NCI-H526 (cell line): Measurements from ENCODE around the gene USP38.
"Not testable (repeated sequence)": the region's sequence is repeated elsewhere in the genome, so short reads cannot be mapped to it uniquely, and the experiment has no call there.

Experiments used
- DNase-seq, 2 experiments: peaks; one replicate each; lab custom pipeline; 2025; lab: John Stamatoyannopoulos, UW

USP38 gene, protein sequence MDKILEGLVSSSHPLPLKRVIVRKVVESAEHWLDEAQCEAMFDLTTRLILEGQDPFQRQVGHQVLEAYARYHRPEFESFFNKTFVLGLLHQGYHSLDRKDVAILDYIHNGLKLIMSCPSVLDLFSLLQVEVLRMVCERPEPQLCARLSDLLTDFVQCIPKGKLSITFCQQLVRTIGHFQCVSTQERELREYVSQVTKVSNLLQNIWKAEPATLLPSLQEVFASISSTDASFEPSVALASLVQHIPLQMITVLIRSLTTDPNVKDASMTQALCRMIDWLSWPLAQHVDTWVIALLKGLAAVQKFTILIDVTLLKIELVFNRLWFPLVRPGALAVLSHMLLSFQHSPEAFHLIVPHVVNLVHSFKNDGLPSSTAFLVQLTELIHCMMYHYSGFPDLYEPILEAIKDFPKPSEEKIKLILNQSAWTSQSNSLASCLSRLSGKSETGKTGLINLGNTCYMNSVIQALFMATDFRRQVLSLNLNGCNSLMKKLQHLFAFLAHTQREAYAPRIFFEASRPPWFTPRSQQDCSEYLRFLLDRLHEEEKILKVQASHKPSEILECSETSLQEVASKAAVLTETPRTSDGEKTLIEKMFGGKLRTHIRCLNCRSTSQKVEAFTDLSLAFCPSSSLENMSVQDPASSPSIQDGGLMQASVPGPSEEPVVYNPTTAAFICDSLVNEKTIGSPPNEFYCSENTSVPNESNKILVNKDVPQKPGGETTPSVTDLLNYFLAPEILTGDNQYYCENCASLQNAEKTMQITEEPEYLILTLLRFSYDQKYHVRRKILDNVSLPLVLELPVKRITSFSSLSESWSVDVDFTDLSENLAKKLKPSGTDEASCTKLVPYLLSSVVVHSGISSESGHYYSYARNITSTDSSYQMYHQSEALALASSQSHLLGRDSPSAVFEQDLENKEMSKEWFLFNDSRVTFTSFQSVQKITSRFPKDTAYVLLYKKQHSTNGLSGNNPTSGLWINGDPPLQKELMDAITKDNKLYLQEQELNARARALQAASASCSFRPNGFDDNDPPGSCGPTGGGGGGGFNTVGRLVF

DNA sequence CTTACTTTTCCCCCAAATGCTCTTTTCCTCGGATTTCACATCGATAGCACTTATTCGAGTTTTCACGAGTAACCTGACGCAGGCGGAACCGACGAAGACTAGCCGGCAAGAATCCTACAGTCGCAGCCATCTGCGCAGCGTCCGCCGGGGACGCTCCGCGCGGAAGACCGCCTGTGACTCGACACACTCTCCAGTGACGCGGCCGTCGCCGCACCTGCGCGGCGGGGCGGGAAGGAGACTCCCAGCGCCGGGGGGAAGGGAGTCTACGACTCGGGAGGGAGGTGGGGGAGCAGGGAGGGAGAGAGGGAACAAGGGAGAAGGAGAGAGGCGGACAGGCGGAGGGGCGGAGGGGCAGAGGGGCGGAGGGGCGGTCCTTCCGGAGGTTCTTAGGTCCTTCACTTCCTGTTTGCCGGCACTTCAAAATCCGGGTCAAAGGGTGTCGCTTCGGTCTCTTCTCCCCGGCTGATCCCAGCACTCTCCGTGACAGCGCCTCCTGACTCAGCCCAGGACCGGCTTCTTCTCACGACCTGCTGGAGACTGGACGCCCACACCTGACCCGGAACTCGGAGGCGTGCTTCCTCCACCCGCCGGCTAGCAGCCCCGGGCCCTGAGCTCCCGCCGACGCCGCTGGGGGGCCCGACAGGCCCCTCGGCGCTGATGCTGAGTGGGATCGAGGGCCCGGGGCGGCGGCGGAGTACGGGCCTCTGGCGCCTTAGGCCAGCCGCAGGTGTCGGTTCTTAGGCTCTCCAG lies at the start of gene USP38:
Gene USP38, plus strand, starts transcription at position 415 of the 750 bp plus-strand sequence. CDS start 534 bp downstream, outside the sequence.
- peak; percentile 98 for DNase-seq

DNA sequence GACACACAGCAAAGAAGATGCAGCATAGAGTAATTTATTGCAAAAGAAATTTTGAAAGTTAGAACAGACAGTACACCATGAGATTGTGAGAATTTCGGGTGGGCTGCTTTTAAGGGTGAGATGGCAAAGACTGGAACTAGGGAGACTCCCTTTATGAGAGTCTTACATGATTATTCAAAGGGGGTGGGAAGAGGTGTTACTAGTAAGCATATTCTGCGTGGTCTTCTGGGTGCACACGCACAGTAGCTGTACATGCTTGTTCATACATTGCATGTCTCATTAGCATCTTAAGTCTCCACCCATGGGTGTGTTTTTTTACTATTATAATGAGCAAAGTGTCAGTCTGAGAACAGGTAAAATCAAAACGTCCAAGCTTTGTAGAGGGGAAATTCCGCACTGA lies 49.4 kb upstream of the USP38 start:
- no peak for DNase-seq

DNA sequence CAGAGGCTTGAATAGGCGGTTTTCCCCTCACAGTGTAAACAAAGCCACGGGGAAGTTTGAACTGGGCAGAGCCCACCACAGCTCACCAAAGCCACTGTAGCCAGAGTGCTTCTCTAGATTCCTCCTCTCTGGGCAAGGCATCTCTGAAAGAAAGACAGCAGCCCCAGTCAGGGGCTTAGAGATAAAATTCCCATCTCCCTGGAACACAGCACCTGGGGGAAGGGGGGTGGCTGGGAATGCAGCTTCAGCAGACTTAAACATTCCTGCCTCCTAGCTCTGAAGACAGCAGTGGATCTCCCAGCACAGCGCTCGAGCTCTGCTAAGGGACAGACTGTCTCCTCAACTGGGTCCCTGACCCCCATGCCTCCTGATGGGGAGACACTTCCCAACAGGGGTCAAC lies 44.0 kb upstream of the USP38 start:
- DNase-seq = no peak

DNA sequence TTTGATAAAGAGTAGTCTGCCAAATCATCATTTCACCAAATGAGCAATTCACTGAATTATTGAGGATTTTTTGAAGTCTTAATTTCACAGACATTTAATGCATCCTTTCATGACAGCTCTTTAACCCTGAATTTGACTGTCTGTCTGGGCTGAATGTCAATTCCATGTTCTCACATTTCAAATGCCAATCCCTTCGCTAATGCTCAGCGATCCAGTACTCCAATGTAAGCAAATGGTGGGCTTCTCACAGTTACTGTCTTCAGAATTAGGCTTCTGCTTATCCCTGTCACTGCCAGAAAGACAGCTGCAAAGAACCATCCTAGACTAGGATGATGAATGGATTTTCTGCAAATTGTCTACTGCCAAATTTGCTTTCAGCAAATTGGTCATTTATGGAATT lies 36.2 kb upstream of the USP38 start:
- DNase-seq = no peak

DNA sequence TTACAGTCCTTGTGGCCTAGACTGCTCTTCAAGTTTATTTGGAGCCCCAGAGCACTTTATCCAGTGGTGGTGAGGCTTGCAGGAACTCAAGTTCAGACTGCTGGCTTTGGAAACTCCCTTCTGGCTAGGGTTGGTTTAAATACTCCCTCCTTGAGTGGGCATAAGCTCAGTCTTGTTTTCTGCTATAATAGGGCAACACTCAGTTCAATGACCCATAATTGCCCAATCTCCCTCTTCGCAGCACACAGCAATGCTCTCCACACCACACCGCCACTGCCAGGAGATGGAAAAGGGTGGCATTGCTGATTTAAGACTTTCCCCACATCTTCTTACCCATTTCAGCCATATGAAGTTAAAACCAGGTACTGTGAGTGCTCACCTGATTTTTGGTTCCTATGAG lies 27.9 kb upstream of the USP38 start:
- DNase-seq = no peak

DNA sequence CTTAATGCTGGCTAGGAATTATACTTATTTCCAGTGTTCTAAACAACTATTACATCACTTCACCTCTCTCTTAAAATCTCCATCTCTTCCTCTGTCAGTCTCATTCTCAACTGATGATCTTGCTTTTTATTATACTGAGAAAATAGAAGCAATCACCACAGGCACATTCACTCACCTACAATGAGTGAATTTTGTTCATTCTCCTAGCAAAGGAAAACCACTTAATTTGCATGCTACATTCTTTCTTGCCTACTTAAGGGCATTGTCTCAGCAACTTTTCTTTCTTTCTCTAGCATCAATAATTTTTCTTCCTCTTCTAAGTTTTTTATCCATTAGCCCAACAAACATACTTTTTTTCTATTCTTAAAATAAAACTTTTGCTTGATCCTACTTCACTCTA lies 21.1 kb upstream of the USP38 start:
- DNase-seq = no peak

DNA sequence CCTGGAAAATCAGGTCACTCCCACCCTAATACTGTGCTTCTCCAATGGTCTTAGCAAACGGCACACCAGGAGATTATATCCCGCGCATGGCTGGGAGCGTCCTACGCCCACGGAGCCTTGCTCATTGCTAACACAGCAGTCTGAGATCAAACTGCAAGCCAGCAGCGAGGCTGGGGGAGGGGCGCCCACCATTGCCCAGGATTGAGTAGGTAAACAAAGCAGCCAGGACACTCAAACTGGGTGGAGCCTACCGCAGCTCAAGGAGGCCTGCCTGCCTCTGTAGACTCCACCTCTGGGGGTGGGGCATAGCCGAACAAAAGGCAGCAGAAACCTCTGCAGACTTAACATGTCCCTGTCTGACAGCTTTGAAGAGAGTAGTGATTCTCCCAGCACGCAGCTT lies 18.0 kb upstream of the USP38 start:
- DNase-seq = not testable (repeated sequence)

DNA sequence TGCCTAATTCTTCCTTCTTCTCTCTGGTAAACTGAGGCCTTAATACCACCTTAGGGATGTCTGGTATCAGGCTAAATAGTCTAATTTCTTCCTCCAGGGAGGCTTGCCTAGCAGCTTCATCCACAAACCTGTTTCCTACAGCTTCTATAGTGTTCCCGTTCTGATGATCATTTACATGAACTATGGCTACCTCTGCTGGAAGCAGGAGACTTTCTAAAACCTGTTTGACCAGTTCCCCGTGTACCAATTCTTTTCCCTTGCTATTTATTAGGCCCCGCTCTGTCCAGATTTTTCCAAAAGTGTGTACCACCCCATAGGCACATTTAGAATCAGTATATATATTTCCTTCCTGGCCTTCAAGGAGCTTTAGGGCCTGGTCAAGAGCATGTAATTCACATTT lies 5.8 kb upstream of the USP38 start:
- peak; percentile 57 to 78 for DNase-seq

DNA sequence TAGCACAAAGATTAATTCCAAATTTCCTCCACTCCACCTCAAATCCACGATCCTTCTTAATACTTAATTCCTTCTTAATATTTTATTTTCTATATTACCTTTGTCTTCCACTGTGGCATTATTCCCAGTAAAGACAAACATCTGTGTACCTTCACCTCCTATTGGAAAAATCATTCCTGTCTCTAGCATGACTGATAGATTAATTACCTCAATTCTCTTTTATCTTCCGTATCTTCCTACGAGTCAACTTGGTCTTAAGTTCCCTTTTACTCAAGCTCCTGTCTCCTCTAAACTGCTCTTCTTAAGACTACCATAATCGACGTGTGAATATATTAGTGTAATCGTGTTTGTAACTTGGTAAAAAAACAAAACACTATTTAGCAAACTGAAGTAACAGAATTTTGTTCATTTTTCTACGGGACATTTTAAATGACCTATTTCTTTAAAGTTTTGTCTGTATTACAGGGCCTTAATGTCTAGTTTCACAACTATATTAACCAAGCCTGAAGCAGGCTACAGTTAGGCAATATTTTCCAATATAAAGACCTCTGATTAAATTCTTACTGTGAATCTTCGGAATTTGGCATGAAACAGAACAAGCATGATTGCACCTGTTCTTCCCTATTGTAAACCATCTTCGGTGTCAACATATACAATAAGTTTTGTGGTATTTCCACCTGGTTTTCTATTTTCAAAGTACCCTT lies 1.1 kb upstream of the USP38 start:
- DNase-seq = peak in 1 of 2 experiments; percentile 24

DNA sequence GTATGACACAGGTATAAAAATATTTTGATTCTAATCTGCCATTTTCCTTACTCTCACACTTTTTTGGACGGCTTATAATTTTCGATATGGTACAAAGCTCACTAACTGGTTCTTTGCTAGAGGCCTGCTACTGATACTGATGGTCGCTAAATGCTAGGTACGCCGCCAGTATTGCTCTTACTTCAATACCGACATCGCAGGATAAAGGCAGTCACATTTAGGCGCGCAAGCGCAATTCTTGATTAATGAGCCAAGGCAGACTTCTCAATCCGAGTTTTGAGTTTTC lies 557 bp upstream of the USP38 start:
- peak in 1 of 2 experiments; percentile 82 for DNase-seq

DNA sequence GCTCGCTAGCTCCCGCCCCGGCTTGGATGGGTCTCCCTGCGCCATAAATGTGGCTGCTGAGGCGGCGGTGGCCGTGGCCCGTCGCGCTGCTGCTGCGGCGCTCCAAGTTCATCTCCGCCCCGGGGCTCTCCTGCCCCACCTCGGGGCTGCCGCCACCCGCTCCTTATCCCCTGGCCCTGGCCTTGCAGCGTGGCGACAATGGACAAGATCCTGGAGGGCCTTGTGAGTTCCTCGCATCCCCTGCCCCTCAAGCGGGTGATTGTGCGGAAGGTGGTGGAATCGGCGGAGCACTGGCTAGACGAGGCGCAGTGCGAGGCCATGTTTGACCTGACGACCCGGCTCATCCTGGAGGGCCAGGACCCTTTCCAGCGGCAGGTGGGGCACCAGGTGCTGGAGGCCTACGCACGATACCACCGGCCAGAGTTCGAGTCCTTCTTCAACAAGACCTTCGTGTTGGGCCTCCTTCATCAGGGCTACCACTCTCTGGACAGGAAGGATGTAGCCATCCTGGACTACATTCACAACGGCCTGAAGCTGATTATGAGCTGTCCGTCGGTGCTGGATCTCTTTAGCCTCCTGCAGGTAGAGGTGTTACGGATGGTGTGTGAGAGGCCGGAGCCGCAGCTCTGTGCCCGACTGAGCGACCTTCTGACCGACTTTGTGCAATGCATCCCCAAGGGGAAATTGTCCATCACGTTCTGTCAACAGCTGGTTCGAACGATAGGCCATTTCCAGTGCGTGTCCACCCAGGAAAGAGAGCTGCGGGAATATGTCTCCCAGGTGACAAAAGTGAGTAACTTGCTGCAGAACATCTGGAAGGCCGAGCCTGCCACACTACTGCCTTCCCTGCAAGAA lies 763 bp downstream of the USP38 start:
- DNase-seq = peak; percentile 58 to 75

DNA sequence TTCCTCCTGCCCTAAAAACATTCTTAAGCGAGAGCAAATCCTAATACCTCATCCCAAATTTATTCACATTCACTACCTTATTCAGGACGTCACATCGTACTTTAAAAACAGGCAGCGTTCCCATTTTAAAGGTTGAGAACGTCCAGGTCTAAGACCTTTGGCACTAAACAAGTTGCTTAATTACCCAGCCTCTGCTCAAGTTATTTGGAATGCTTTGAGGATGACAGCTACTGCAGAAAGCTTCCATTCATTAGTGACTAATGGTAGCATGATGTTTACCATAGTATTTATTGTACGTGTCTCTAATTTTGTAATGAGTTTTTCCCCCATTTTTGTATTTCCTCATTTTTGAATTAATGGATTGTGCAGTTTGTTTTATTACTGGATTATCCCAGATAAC lies 1.5 kb downstream of the USP38 start:
- no peak for DNase-seq

DNA sequence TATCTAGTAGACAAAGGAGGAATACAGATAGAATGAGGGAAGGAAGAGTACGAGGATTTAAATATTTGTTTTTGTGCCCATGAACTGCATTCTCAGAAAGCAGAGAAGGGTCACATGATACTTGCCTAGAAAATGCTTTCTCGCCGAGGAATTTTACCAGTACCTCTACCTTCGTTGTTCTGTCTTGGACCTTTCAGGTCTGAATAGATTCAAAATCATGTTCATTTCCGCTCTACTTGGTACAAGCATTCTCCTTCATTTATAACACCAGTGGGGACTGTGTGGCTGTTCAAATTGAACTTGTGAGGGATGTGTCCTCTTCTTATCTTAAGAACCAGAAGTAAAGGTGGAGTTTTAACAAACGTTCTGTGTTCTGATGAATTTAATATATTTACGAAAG lies 1.9 kb downstream of the USP38 start:
- no peak for DNase-seq

DNA sequence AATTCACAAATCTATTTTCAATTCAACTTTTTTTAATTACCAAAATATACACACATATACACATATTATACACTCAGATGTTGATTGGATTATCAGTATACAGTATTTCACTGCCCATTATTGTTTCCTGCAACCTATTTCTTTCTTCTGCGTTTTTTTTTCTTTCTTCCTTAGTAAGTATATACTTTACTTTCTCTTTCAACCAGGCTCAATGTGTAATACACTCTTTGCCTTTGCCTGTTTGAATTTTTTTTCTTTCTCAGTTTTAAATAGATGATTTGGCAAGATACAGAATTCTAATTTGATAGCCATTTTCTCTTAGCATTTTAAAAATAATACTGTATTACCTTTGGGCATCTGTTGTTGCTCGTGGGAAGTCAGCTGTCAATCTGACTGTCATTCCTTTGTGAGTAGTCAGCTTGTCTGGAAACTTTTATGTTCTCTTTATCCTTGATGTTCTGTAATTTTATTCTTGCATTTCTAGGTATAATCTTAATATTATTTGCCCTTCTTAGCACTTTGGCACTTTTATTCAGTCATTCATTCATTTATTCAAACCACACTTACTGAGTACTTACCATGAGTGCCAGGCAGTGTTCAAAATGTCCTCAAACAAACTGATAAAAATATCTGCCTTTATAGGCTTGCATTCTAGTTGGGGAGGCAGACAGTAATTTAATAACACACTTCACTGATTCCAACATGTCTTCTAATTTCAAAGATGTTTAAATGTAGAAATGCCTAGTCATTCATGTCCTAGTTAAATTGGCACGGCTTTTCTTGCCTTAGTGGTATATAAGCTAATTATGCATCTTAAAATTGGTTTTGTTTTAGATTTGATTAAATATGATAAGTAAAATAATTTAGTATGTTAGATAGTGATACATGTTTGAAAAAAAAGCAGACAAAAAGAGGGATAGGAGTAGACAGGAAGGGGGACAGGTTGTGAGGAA lies 3.7 kb downstream of the USP38 start:
- DNase-seq = no peak

DNA sequence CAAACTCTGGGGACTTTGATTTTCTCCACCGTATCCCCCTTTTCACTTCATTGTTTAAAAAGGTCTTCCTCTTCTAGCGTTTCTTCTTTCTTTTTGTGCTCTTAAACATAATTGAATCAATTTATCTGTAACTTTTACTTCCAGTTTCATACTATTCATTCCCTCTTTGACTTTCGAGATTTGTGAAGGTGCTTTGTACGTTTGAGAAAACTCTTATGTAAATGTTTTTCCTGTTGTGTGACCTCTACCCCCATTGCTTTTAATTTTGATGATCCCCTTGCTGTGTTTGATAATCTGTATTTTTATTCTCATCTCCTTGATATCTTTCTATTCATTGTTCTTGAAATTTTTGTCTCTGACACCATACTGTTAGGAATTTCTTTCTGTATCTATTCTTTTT lies 4.8 kb downstream of the USP38 start:
- DNase-seq = no peak

DNA sequence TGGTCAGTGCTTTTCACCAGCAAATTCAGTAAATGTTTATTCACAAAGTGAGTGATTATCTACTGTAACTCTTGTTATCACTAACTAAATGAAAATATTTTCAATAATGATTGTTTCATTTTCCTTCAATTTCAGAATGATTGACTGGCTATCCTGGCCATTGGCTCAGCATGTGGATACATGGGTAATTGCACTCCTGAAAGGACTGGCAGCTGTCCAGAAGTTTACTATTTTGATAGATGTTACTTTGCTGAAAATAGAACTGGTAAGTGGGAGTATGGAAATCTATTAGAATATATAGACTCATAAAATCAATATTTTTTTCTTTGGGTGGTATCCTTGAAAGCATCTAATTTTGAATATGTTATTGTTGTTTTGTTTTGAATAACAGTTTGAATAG lies 10.9 kb downstream of the USP38 start:
- no peak for DNase-seq

DNA sequence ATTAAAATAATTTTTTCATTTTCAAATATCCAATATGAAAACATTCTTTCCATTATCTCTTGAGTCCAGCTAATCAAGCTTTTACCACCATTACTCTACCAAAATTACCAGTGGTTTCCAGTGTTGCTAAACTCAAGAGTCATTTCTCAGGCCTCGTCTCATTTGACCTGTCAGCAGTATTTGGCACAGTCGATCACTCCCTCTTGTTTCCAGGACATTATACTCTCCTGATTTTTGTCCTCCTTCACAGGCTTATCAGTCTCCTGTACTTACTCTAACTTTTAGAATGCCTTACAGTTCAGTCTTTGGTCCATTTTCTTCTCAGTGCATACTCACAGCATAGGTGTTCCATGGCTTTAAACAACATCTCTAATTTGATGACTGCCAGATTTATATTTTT lies 11.6 kb downstream of the USP38 start:
- no peak for DNase-seq

DNA sequence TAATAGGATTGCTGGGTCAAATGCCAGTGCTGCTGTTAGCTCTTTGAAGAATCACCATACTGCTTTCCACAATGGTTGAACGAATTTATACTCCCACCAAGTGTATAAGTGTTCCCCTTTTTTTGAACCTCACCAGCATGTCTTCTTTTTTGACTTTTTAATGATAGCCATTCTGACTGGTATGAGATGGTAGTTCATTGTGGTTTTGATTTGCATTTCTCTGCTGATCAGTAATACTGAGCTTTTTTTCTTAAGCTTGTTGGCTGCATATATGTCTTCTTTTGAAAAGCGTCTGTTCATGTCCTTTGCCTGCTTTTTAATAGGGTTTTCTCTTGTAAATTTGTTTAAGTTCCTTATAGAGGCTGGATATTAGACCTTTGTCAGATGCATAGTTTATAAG lies 14.8 kb downstream of the USP38 start:
- no peak for DNase-seq

DNA sequence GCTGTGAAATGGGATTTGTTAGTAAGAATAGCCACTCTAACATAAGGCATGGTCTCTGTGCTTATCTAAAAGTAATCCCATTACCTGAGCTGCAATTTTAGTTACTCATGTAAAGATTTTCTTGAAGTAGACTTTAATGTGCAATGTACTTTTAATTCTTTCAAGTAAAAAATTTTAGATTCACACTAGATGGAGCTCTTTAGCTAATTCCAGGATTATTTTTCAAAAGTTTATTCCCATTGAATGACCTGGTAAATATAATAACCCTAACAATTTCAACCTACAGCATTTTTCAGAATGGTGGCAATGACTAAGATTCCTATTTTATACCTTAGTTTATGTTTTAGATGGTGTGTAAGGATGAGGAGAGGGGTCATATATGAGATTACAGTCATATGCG lies 18.1 kb downstream of the USP38 start:
- DNase-seq = no peak

DNA sequence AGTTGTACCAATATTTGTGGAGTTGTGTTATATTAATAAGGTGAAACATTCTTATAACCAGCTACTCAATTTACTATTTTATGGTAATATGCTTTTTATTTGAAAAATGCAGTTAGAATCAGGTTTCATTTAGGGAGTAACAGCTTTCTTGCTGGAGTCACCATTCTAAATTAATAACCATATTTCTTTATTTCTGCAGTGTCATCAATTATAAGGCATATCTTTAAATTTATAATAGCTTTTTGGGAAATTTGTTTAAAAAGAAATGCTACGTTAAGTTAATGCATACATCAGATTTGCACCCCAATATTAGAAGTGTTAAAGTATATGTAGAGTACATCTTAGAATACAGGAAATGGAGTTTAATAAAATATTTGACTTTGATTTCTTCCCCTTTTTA lies 18.9 kb downstream of the USP38 start:
- DNase-seq = no peak
